Measurements from ENCODE around the gene COL7A1.

The COL7A1 gene

DNA sequence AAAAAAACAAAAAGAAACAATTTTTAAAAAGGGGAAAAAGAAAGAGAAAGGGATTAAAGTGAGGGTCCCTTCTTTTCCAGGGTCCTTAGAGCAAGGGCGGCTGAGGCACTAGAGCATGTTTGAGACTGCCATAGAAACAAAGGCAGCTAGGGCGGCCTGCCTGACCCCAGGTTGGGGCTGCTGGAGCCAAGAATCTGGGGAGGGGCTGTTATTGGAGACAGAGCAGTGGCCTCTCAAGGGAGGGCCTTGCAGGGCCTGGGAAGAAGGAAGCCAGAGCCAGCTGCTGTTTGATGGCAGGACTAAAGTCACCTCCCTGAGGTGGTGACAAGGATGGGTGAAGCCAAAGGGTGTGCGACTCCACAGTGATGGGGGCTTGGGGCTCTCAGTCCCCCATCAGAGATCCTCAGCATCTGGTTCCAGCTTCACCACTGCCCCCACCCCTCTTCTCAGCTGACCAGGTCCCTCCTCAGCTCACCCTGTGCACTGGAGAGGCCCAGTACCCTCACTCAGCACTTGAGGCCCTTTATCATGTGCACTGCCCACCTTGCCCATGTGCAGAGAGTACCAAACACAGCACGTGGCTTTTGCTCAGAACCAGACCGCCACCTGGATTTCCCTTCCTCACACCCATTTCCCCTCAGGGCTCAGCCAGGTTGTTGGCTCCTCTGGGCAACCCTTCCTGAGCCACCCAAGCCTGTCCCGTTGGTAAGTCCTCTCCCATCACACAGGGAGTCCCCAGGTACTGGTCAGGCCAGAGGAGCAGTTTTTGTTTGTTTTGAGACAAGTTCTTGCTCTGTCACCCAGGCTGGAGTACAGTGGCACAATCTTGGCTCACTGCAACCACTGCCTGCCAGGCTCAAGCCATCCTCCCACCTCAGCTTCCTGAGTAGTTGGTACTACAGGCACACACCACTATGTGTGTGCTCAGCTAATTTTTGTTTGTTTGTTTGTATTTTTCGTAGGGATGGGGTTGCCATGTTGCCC, 24.7 kb upstream of the COL7A1 start:
- DNase-seq (ENCODE audit: low spot score) = no peak

DNA sequence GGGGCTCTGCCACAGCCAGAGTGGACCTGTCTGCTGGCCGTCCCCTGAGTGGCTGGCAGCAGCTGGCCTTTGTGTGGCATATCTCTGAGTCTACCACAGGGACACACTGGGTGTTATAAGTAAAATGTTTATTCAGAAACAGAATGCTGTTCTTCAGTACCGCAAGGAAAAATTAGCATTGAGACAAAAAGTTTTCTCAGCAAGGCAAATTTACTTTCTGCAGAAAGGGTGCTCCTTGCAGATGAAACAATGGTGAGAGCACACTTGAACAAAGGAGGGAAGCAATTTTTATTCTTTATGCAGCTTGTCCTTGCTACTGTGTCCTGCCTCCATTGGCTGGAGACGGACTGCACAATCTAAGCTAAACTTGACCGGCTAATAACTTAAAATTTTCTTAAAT, 22.4 kb upstream of the COL7A1 start:
- no peak for DNase-seq (ENCODE audit: low spot score)

GRCh38 chr3:48614044-48614443, 18.9 kb upstream of the COL7A1 start:
- no peak for DNase-seq (ENCODE audit: low spot score)

- DNase-seq (ENCODE audit: low spot score) = no peak
Measured at GRCh38 chr3:48612309-48612708, 17.2 kb upstream of the COL7A1 start.

DNA sequence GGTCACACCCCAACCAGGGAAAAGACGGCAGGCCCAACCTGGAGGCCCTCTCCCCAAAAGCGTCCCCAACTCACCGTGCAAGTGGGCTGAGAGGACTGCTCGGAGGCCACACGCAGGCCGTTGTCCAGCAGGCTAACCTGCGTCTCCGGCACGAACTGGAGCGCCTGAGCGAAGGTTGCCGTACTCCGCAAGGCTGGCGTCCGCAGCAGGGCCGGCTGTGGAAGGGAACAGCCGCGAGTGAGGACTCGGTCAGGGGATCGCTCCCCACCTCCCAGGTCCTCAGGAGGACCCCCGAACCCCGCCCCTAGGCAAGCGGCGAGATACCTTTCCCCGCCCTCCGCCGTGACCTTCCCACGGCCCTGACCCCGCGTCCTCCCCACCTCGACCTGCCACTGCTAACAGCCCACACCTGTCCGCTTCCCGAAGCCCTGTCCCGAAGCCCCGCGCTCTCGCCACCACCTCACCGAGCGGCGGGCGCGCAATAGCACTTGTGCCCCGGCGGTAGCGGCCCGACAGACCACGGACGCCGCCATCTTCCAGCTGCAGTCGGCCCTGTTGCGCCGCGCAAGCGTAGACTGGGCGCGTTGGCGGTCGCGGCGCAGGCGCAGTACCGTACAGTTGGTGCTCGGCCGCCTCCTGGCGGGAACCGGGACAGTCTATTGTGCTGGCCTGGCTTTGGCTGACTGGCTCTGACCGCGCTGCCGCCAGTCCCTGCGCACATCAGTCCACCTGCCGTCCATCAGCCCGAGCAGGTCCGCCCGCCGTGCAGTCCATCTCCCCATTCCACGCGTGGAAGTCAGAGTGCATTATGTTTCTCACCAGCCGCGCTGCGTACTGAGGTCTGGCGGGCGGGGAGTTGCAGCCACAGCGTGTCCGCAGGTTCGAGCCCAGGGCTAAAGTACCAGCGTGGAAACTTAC, 14.2 kb upstream of the COL7A1 start, which contains the start of gene UQCRC1:
UQCRC1 (minus strand) TSS at position 559 of the 918 bp plus-strand sequence; CDS start at position 533, 26 bp downstream.
- DNase-seq (ENCODE audit: low spot score) = peak; percentile 98

DNA sequence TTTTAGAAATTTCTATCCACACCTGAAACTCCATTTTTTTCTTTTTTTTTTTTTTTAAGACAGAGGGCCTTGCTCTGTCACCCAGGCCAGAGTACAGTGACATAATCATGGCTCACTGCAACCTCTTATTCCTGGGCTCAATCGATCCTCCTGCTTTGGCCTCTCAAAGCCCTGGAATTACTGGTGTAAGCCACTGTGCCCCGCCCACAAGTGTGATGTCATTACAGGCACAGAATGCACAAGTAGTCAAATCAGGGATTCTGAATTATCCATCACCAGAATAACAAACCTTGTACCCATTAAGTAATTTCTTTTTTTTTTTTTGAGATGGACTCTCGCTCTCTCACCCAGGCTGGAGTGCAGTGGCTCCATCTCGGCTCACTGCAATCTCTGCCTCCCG, 12.4 kb upstream of the COL7A1 start:
- no peak for DNase-seq (ENCODE audit: low spot score)

DNA sequence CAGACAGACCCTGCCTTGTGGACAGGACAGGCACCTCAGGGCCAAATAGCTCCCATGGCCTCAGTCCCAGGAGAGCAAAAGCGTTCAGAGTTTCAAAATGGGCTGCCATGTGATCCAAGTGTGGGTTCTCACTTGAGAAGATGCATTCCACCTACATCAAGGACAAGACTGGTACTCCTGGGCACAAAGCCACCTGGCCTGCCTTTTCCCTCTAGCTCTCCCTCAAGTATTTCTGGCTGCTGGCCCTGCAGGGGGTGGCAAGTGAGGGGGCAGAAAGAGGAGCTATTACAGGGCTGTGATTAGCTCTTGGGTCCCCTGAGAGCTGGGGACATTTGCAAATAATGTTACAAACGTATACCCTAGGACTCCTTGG, 6.5 kb upstream of the COL7A1 start:
- DNase-seq (ENCODE audit: low spot score) = no peak

DNA sequence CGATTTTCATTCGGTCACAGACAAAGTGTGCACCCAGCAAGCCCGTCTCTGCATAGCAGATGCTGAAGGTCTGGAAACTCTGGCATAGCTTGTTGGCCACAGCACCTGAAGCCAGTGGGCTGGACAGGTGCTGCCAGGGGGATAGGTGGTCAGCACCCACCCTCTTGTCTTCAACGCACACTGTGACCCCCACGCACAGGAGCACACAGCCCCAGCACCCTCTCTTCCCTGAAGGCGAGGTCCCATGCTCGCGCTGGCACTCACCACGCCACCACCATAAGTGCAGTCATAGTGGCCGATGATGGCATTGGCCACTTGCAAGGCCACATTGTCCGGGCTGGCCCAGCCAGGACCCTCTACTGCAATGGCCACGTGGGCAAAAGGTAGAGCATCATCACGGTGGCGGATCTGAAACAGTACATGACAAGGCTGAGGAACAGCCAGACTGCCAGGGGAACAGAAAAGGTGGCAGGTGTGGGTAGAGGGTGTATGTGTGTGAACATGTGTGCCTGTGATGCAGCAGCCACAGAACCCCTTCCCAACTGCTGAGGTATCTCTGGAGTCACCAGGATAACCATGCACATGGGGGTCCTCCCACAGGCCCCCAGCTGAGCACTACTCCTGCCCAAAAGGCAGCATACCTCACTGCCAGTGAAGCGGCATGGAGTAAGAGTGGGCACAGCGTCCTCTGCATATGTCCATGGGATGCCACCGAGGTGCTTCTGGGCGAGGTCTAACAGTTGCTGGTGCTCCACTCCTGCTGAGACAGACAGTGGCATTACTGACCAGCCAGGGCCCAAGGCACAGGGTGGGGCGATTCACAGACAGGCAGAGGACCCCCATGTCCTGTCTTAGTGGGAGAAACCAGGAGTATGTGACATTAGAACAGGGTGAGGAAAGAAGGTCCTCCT, 5.8 kb upstream of the COL7A1 start:
- DNase-seq (ENCODE audit: low spot score) = no peak

DNA sequence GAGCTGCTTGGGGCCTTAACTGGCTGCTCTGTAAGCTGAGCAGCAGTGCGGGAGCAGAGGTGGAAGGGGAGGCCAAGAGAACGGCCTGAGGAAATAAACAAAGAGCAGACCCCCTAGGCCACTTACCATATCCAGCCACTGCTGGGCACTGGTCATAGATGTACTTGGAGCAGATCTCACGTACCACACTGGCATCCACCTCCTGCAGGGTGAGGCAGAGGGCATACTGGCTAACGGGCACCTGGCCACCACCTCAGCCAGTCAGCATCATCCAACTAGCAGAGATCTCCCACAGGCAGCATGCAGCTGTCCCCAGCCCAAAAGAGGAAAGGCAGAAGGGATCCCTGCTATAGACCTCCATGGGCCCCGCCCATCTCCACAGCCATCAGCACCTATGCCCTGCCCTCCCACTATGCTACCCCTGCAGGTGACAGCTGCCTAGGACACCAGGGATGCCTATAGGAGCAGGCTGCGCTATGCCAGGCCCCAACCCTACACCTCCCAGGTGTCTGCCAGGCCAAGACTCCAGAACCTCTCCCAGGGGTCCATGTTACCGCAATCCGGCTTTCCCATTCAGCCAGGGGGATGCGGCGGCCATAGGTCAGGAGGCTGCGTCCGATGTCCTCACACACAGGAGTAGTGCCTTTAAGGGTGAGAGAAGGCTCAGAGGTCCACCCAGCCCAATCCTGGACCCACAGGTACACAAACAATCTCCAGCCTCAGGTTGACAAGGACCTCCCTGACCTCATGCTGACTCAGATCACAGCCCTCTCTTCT, 4.6 kb upstream of the COL7A1 start:
- no peak for DNase-seq (ENCODE audit: low spot score)

GRCh38 chr3:48599077-48599501, 4.0 kb upstream of the COL7A1 start:
- no peak for DNase-seq (ENCODE audit: low spot score)

GRCh38 chr3:48598323-48599076, 3.4 kb upstream of the COL7A1 start:
- DNase-seq (ENCODE audit: low spot score) = no peak

DNA sequence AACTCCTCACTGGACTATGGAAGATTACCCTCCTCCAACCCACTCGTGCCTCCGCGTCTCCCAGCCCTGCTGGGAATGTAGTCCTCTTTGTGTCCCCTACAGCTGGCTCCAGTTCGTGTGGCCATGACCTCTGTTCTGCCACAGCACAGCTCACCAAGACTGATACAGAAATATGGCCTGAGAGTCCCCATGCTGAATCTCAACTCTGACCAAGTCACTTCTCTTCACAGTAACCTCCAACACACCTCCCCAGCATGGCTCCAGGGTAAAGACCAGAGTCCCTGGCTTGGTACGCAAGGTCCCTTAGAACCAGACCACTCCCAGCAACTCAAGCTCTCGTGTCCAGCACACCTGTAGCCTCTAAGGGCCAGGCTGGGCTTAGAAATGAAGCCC, 2.3 kb upstream of the COL7A1 start:
- DNase-seq (ENCODE audit: low spot score) = no peak

- DNase-seq (ENCODE audit: low spot score) = no peak
Measured at GRCh38 chr3:48596676-48597407, 1.7 kb upstream of the COL7A1 start.

GRCh38 chr3:48596157-48596556, 1.0 kb upstream of the COL7A1 start:
- DNase-seq (ENCODE audit: low spot score) = no peak

GRCh38 chr3:48595526-48596121, 495 bp upstream of the COL7A1 start:
- no peak for DNase-seq (ENCODE audit: low spot score)

DNA sequence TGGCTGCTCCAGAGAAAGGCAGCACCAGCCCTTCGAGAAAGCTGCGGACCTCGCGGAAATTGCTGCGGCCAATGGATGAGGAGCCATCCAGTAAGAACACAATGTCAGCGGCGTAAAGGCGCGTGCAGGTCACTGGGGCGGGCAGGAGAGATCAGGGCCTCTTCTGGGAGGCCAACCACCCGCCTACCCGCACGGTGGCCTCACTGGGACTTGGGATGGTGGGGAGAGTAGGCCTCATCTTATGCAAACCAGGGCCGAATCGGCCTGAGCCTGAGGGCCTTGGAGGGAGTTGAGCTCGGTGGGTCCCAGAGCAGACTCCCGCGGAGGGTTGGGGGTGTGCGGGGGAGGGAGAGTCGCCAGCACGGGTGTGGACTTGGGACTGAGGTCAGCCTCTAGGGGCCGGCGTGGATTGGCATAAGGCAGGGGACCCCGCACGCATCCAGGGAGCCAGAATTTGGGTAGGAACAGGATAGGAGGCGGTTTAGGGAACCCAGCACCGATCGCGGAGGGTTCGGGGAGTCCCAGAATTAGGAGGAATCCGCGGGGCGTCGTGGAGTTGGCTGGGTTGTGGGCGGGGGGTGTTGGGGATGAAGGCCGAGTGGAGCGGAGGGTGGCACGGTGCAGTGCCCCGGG, 596 bp downstream of the COL7A1 start:
- DNase-seq (ENCODE audit: low spot score) = no peak

DNA sequence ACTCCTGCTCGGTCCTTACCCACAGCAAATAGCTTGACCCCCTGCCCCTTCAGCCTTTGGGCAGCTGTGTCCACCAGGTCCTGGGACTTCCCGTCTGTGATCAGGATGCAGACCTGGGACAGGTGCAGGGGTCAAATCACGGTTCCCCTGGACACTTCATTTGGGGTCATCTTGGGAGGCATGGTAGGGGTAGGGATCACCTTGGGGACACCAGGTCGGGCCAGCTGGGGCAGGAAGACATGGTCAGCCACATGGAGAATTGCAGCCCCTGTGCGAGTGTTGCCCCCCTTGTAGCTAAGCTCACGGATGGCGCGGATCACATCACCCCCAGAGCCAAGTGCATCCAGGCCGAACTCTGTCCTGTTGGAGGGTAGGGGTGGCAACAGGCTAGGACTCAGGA, 1.8 kb downstream of the COL7A1 start:
- no peak for DNase-seq (ENCODE audit: low spot score)

DNA sequence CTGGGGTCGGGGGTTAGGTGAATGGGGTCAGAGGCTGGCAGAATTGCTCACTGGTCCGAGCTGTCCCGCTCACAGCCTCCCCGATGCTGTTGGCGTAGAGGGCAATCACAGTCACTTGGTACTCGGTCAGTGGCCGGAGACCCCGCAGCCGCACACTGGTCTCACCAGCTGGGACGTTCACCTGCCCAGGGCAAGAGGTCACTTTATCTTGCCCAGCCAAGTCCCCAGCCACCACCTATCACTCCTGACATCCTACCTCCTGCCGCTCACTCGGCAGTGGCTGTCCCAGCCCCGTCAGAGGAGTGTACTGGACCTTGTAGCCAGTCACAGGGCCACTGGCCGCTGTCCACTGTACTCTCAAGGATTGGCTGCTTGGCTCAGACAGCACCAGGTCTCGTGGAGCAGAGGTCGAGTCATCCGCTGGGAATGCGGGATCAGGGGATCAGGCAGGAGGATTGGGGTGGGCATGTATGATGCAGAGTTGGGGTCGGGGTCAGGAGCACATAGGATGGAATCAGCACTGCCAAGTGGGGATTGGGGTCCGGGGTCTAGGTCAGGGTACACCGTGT, 2.5 kb downstream of the COL7A1 start:
- DNase-seq (ENCODE audit: low spot score) = no peak

Measured in HuH-7 (cell line).